IMR-90 (cell line): ENCODE results near the gene LRP1-AS. TPM values are rescaled to one million over a fixed set of nuclear protein-coding genes. Genes with fewer than 3 reads are reported as not detected.

Source experiments
- ATAC-seq: fragments of 200-7000 bp; cut with Tn5 transposase; 2 replicates; pipeline ENCODE4 v1.9.1; 2020; ENCODE audit warnings: low read depth, mild to moderate bottlenecking, moderate library complexity
- BruUV-seq: library from RNA; stranded (reverse); fragments of 400-500 nt; replicated peaks from 2 replicates; lab custom pipeline; 2021; lab: Mats Ljungman, UMichigan
- CTCF ChIA-PET: fragments of 300-600 bp; formaldehyde crosslinking; extraction: SDS; loops from one replicate; lab custom pipeline; 2021; ENCODE audit warnings: antibody characterized with exemption; lab: Yijun Ruan, JAX
- POLR2A ChIA-PET: fragments of 300-600 bp; sonication (Branson Sonifier 250); formaldehyde crosslinking; loops from one replicate; lab custom pipeline; 2022; ENCODE audit warnings: antibody characterized with exemption; ENCODE audit not compliant: unreplicated experiment; lab: Charles Lee
- DNase-seq: peaks from one replicate; pipeline ENCODE4 v3.0.0; 2013
- H2AFZ ChIP-seq: replicated peaks from 2 replicates; pipeline ENCODE3; 2013; ENCODE audit warnings: low read length, mild to moderate bottlenecking; ENCODE audit not compliant: poor library complexity
- H2AK5ac ChIP-seq: 2 replicates; pipeline ENCODE4 v1.6.1; 2013; ENCODE audit warnings: low read depth, low read length, inconsistent platforms
- H2AK9ac ChIP-seq: replicated peaks from 2 replicates; pipeline ENCODE3; 2013; ENCODE audit warnings: mild to moderate bottlenecking, low read depth, low read length, moderate library complexity; ENCODE audit not compliant: poor library complexity
- H2BK120ac ChIP-seq: 2 replicates; pipeline ENCODE4 v1.6.1; 2013; ENCODE audit warnings: low read depth, low read length, inconsistent platforms
- H2BK15ac ChIP-seq: 3 replicates; pipeline ENCODE4 v1.6.1; 2013; ENCODE audit warnings: low read depth, low read length, inconsistent platforms
- H2BK20ac ChIP-seq: 2 replicates; pipeline ENCODE4 v1.6.1; 2013; ENCODE audit warnings: low read depth, mild to moderate bottlenecking, inconsistent platforms, low read length, moderate library complexity
- H2BK5ac ChIP-seq: 2 replicates; pipeline ENCODE4 v1.6.1; 2013; ENCODE audit warnings: mild to moderate bottlenecking, low read depth, low read length, inconsistent platforms; ENCODE audit not compliant: poor library complexity, severe bottlenecking
- H3K14ac ChIP-seq: replicated peaks from 2 replicates; pipeline ENCODE4 v1.6.1; 2013; ENCODE audit warnings: low read depth, low read length, inconsistent platforms
- H3K18ac ChIP-seq: 2 replicates; pipeline ENCODE4 v1.6.1; 2013; ENCODE audit warnings: low read depth, low read length, control low read depth
- H3K23ac ChIP-seq: 2 replicates; pipeline ENCODE4 v1.6.1; 2013; ENCODE audit warnings: low read depth, low read length, inconsistent platforms
- H3K27ac ChIP-seq: 2 replicates; pipeline ENCODE4 v1.5.1; 2013; ENCODE audit warnings: mild to moderate bottlenecking, control low read depth, low read length; ENCODE audit not compliant: insufficient read depth
- H3K27me3 ChIP-seq: 2 replicates; pipeline ENCODE4 v1.6.1; 2013; ENCODE audit warnings: low read length; ENCODE audit not compliant: control insufficient read depth, insufficient read depth
- H3K36me3 ChIP-seq: 2 replicates; pipeline ENCODE4 v1.6.1; 2013; ENCODE audit warnings: low read length, mixed read lengths; ENCODE audit not compliant: control insufficient read depth, insufficient read depth
- H3K4ac ChIP-seq: 2 replicates; pipeline ENCODE4 v1.6.1; 2013; ENCODE audit warnings: low read depth, low read length, inconsistent platforms
- H3K4me1 ChIP-seq: 2 replicates; pipeline ENCODE4 v1.6.1; 2013; ENCODE audit warnings: low read length, mixed read lengths; ENCODE audit not compliant: control insufficient read depth, insufficient read depth
- H3K4me2 ChIP-seq: 2 replicates; pipeline ENCODE4 v1.6.1; 2013; ENCODE audit warnings: low read depth, mild to moderate bottlenecking, control low read depth, low read length, moderate library complexity
- H3K4me3 ChIP-seq: 2 replicates; pipeline ENCODE4 v1.5.1; 2013; ENCODE audit warnings: low read depth, mild to moderate bottlenecking, control low read depth, low read length, moderate library complexity; ENCODE audit not compliant: insufficient read depth
- H3K56ac ChIP-seq: 2 replicates; pipeline ENCODE4 v1.6.1; 2013; ENCODE audit warnings: low read length, inconsistent platforms; ENCODE audit not compliant: insufficient read depth; ENCODE audit errors: extremely low read depth
- H3K79me1 ChIP-seq, 2 experiments: 2 replicates each; pipeline ENCODE4 v1.6.1; 2013; ENCODE audit warnings: low read length in 2 of 2, inconsistent platforms in 1 of 2, low read depth in 1 of 2
- H3K9ac ChIP-seq: 2 replicates; pipeline ENCODE4 v1.6.1; 2013; ENCODE audit warnings: low read depth, low read length, control low read depth
- H3K9me1 ChIP-seq: 2 replicates; pipeline ENCODE4 v1.6.1; 2013; ENCODE audit warnings: low read length, inconsistent platforms; ENCODE audit not compliant: insufficient read depth
- H3K9me3 ChIP-seq: 2 replicates; pipeline ENCODE4 v1.6.1; 2013; ENCODE audit warnings: low read length; ENCODE audit not compliant: control insufficient read depth, insufficient read depth
- H4K20me1 ChIP-seq: 2 replicates; pipeline ENCODE4 v1.6.1; 2013; ENCODE audit warnings: low read length, inconsistent platforms; ENCODE audit not compliant: insufficient read depth
- H4K5ac ChIP-seq: 2 replicates; pipeline ENCODE4 v1.6.1; 2013; ENCODE audit warnings: mild to moderate bottlenecking, low read depth, low read length, control low read depth
- H4K8ac ChIP-seq, 2 experiments: 2 replicates each; pipeline ENCODE4 v1.6.1; 2013; ENCODE audit warnings: low read depth in 2 of 2, low read length in 2 of 2, control low read depth in 1 of 2, inconsistent platforms in 1 of 2
- H4K91ac ChIP-seq: 2 replicates; pipeline ENCODE4 v1.6.1; 2013; ENCODE audit warnings: low read depth, low read length, inconsistent platforms; ENCODE audit not compliant: insufficient read depth
- CTCF ChIP-seq: conservative IDR thresholded peaks from 2 replicates; pipeline ENCODE4 v1.5.1; 2012; ENCODE audit warnings: mild to moderate bottlenecking, low read depth, low read length, improper control_type of control experiment
- FOS ChIP-seq: fragments of 150-350 bp; IDR thresholded peaks from 2 replicates; pipeline ENCODE4 v1.6.1; 2016; ENCODE audit warnings: low read depth, low read length
- RAD21 ChIP-seq: IDR thresholded peaks from 2 replicates; pipeline ENCODE4 v1.6.1; 2012; ENCODE audit warnings: low read length, improper control_type of control experiment
- RCOR1 ChIP-seq: IDR thresholded peaks from 2 replicates; pipeline ENCODE4 v1.6.1; 2012; ENCODE audit warnings: mild to moderate bottlenecking, low read length, improper control_type of control experiment; ENCODE audit not compliant: insufficient replicate concordance
- WGBS, 2 experiments: methylation state at CpG; one replicate each; pipeline versions ENCODE4 v1.1.5 to v1.1.7; 2013; ENCODE audit warnings: missing lambda C conversion rate in 2 of 2; ENCODE audit not compliant: insufficient read length in 1 of 2; ENCODE audit errors: extremely low coverage in 2 of 2; 5-methylcytosine and 5-hydroxymethylcytosine counted together
- dilution Hi-C: fragments of 300-500 bp; cut with HindIII; formaldehyde crosslinking; loops from one replicate; pipeline ENCODE4 v1.14.3; 2018; ENCODE audit warnings: low sequenced_read_pairs; ENCODE audit not compliant: unreplicated experiment
- in situ Hi-C: fragments of 300-500 bp; cut with MboI; formaldehyde crosslinking; loops from 3 replicates; pipeline ENCODE4 v1.14.3; 2019; ENCODE audit warnings: low sequenced_read_pairs, inconsistent platforms, mixed read lengths
- intact Hi-C: fragments of 100-400 bp; cut with micrococcal nuclease; formaldehyde crosslinking; loops from 2 replicates; pipeline ENCODE4 v1.10.0; 2022
- polyA plus RNA-seq, 3 experiments: library from polyadenylated mRNA; depleted of rRNA; stranded (reverse); fragments of >200 nt; gene quantifications; 2 replicates each; pipeline ENCODE4 v1.2.3, GENCODE V29; 2012; ENCODE audit warnings: low replicate concordance in 1 of 3
- total RNA-seq: library from RNA; depleted of rRNA; stranded (reverse); fragments of >200 nt; gene quantifications from 2 replicates; pipeline ENCODE4 v1.2.3, GENCODE V29; 2012

The LRP1-AS gene
- total and polyA plus RNA-seq, 2 of the 4 experiments (the other 2 are of a cell fraction): not detected

DNA sequence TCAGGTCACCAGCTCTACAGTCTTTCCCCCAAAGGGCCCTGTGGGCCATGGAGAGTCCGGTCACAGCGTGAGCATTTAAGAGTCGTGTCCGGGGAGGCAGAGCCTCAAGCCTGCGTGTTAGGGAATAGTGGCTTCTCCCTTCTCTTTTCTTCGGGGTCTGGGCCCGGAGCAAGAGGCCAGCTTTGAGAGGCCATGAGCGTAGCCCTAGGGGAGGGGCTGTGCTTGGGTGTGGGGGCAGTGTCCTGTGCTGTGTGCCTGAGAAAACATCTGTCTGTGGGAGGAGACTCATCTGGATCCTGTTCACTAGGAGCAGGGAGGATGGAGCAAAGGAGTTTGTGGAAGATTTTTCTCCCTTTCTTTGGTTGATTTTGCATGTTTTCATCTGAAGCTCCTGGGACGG, 5.3 kb downstream of the LRP1-AS start:
- CTCF ChIA-PET: no interaction called here
- H3K4me1 ChIP-seq: peaks cover 46% of the 10 kb centered on the region
- no peak overlapping the region for H3K23ac ChIP-seq
- no peak overlapping the region for H3K56ac ChIP-seq
- H3K18ac ChIP-seq: no peak overlapping the region
- TF ChIP-seq RAD21 (no peak), FOS (no peak), CTCF (no peak), RCOR1 (no peak)
- H3K27ac ChIP-seq: no peak overlapping the region
- H3K27me3 ChIP-seq: no peaks in the 10 kb centered on the region
- H2AFZ ChIP-seq: no peak overlapping the region
- no peak overlapping the region for H4K8ac ChIP-seq
- intact Hi-C loops (no loop called here), in situ Hi-C loops (no loop called here), dilution Hi-C loops (no loop called here)
- no peak overlapping the region for H2BK120ac ChIP-seq
- H3K4me2 ChIP-seq: no peak overlapping the region
- H3K9me1 ChIP-seq: peaks cover 41% of the 10 kb centered on the region
- H4K5ac ChIP-seq: no peak overlapping the region
- no peak overlapping the region for H3K14ac ChIP-seq
- POLR2A ChIA-PET: no interaction called here
- no peak overlapping the region for H3K9ac ChIP-seq
- no peak overlapping the region for H2BK5ac ChIP-seq
- no peak overlapping the region for H3K4ac ChIP-seq
- peaks cover 91% of the 10 kb centered on the region for H4K20me1 ChIP-seq
- no peak for DNase-seq
- no peak overlapping the region for H4K91ac ChIP-seq
- H2BK20ac ChIP-seq: no peak overlapping the region
- H3K9me3 ChIP-seq: no peaks in the 10 kb centered on the region
- no peak overlapping the region for H2BK15ac ChIP-seq
- no peak overlapping the region for H3K4me3 ChIP-seq
- BruUV-seq: no TSS peak
- ATAC-seq: no peak
- 94% methylated on average over 5 of the region's 9 CpGs; no CpG with 5 or more reads in 1 of the 2 experiments for WGBS, 2 experiments
- H2AK9ac ChIP-seq: no peak overlapping the region
- H3K79me1 ChIP-seq: peaks cover 61 to 96% of the 10 kb centered on the region in 2 experiments
- peaks cover 84% of the 10 kb centered on the region for H3K36me3 ChIP-seq
- no peak overlapping the region for H2AK5ac ChIP-seq
